Measurements from ENCODE around the gene WNT10A.

The WNT10A gene

GRCh38 chr2:218857371-218858137 is 23.1 kb upstream of the WNT10A start:
- no peak for DNase-seq (ENCODE audit: low spot score)

GRCh38 chr2:218858138-218858445 is 22.6 kb upstream of the WNT10A start:
- no peak for DNase-seq (ENCODE audit: low spot score)

- peak; percentile 64 for DNase-seq (ENCODE audit: low spot score)
Observed at GRCh38 chr2:218858671-218859555, 21.7 kb upstream of the WNT10A start.

GRCh38 chr2:218859556-218859987 is 21.1 kb upstream of the WNT10A start, which contains the start of gene WNT6:
TSS of gene WNT6 (plus strand) at chr2:218859805. CDS start at chr2:218860038, 233 bp downstream.
- peak; percentile 78 for DNase-seq (ENCODE audit: low spot score)

GRCh38 chr2:218859988-218860831 is 20.4 kb upstream of the WNT10A start:
- peak; percentile 50 for DNase-seq (ENCODE audit: low spot score)

GRCh38 chr2:218860950-218861381 is 19.7 kb upstream of the WNT10A start:
- peak; percentile 94 for DNase-seq (ENCODE audit: low spot score)

- DNase-seq (ENCODE audit: low spot score): no peak
Observed at GRCh38 chr2:218861645-218862318, 18.9 kb upstream of the WNT10A start.

GRCh38 chr2:218863021-218863520 is 17.6 kb upstream of the WNT10A start:
- DNase-seq (ENCODE audit: low spot score): no peak

- no peak for DNase-seq (ENCODE audit: low spot score)
Observed at GRCh38 chr2:218865396-218865795, 15.3 kb upstream of the WNT10A start.

GRCh38 chr2:218865999-218866398 is 14.7 kb upstream of the WNT10A start:
- DNase-seq (ENCODE audit: low spot score): no peak

GRCh38 chr2:218867900-218868299 is 12.8 kb upstream of the WNT10A start:
- no peak for DNase-seq (ENCODE audit: low spot score)

- no peak for DNase-seq (ENCODE audit: low spot score)
Observed at GRCh38 chr2:218869064-218869463, 11.6 kb upstream of the WNT10A start.

- DNase-seq (ENCODE audit: low spot score): no peak
Observed at GRCh38 chr2:218870984-218871344, 9.7 kb upstream of the WNT10A start.

GRCh38 chr2:218871345-218872302 is 9.0 kb upstream of the WNT10A start:
- DNase-seq (ENCODE audit: low spot score): no peak

GRCh38 chr2:218872645-218873358 is 7.8 kb upstream of the WNT10A start:
- no peak for DNase-seq (ENCODE audit: low spot score)

GRCh38 chr2:218873359-218874194 is 7.1 kb upstream of the WNT10A start:
- DNase-seq (ENCODE audit: low spot score): no peak

GRCh38 chr2:218875692-218876246 is 4.9 kb upstream of the WNT10A start:
- DNase-seq (ENCODE audit: low spot score): no peak

- DNase-seq (ENCODE audit: low spot score): peak; percentile 84
Observed at GRCh38 chr2:218876562-218877219, 4.0 kb upstream of the WNT10A start.
